ENCODE measurements around the gene KPNA3.
A peak's percentile ranks its signal among the peaks of the same experiment; 100 is the strongest.

The KPNA3 gene

DNA sequence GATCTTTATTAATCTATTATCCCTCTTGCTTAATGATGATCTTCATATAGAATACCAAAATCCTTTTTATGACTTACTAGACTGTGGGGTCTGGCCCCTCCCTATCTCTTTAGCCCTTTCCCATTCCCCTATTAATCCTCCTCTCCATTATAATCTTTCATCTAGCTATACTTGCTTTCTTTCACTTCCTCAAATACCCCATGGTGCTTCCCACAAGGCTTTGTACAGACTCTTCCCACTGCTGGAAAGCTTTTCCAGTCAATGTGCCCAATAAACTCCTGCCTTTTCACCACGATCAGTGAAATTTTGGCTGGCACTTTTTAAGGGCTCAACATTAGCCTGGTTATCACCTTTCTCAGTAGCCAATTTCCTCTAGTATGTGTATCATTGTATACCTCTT lies 98.0 kb downstream of the KPNA3 start:
- no peaks in the 10 kb centered on the region for H3K27me3 ChIP-seq (ENCODE audit: control insufficient read depth, insufficient read depth, low read length)
- H3K4me3 ChIP-seq (ENCODE audit: low read depth, low read length) = no peak overlapping the region
- H3K9me3 ChIP-seq (ENCODE audit: control insufficient read depth, insufficient read depth, low read depth, low read length) = no peaks in the 10 kb centered on the region
- H3K27ac ChIP-seq (ENCODE audit: low read depth, low read length) = no peak overlapping the region
- H3K36me3 ChIP-seq (ENCODE audit: control insufficient read depth, insufficient read depth, low read length) = peaks cover 5% of the 10 kb centered on the region; the same call in 1 of the 2 replicates
- H3K9ac ChIP-seq (ENCODE audit: low read length) = no peak overlapping the region
- peaks cover 2% of the 10 kb centered on the region; the same call in 1 of the 2 replicates for H3K4me1 ChIP-seq (ENCODE audit: control insufficient read depth, insufficient read depth, low read length)

DNA sequence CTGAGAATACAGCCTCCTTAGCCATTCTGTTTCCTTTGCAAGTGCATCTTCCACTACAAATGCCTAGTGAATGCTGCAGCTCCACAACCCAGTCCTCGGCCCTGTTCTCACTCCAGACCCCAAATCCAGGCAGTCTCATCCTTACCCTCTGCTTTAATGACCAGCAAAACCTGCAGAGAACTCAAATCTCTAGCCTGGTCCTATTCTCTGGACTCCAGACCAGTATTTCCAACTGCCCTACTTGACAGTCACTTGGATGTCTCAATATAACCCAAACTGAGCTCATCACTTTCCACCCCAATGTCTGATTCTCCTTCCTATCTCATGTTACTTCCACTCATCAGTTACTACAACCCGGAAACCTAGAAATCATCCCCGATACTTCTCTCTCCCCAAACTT lies 98.6 kb downstream of the KPNA3 start:
- Histone ChIP-seq H3K9ac (ENCODE audit: low read length) (no peak overlapping the region), H3K9me3 (ENCODE audit: control insufficient read depth, insufficient read depth, low read depth, low read length) (no peaks in the 10 kb centered on the region), H3K4me3 (ENCODE audit: low read depth, low read length) (no peak overlapping the region), H3K27ac (ENCODE audit: low read depth, low read length) (no peak overlapping the region), H3K27me3 (ENCODE audit: control insufficient read depth, insufficient read depth, low read length) (no peaks in the 10 kb centered on the region), H3K4me1 (ENCODE audit: control insufficient read depth, insufficient read depth, low read length) (peaks cover 2% of the 10 kb centered on the region; the same call in 1 of the 2 replicates), H3K36me3 (ENCODE audit: control insufficient read depth, insufficient read depth, low read length) (peaks cover 7% of the 10 kb centered on the region; the same call in 1 of the 2 replicates)

- Histone ChIP-seq H3K9me3 (ENCODE audit: control insufficient read depth, insufficient read depth, low read depth, low read length) (no peaks in the 10 kb centered on the region), H3K4me3 (ENCODE audit: low read depth, low read length) (no peak overlapping the region), H3K36me3 (ENCODE audit: control insufficient read depth, insufficient read depth, low read length) (peaks cover 11% of the 10 kb centered on the region; the same call in 1 of the 2 replicates), H3K9ac (ENCODE audit: low read length) (no peak overlapping the region), H3K27me3 (ENCODE audit: control insufficient read depth, insufficient read depth, low read length) (no peaks in the 10 kb centered on the region), H3K27ac (ENCODE audit: low read depth, low read length) (no peak overlapping the region), H3K4me1 (ENCODE audit: control insufficient read depth, insufficient read depth, low read length) (peaks cover 2% of the 10 kb centered on the region; the same call in 1 of the 2 replicates)
These were observed 99.2 kb downstream of the KPNA3 start for GRCh38 chr13:49693191-49693733.

GRCh38 chr13:49690995-49691784 lies 101.3 kb downstream of the KPNA3 start, which contains the start of gene EBPL:
Gene EBPL (minus strand): TSS chr13:49691486. CDS start chr13:49691424, 62 bp downstream.
- Histone ChIP-seq H3K27ac (ENCODE audit: low read depth, low read length) (peak within 1 kb of the TSS; percentile 69; the same call in 1 of the 2 replicates), H3K27me3 (ENCODE audit: control insufficient read depth, insufficient read depth, low read length) (no peaks in the 10 kb centered on the region), H3K4me3 (ENCODE audit: low read depth, low read length) (peak within 1 kb of the TSS; percentile 92), H3K36me3 (ENCODE audit: control insufficient read depth, insufficient read depth, low read length) (peaks cover 23% of the 10 kb centered on the region), H3K9ac (ENCODE audit: low read length) (peak within 1 kb of the TSS; percentile 80), H3K4me1 (ENCODE audit: control insufficient read depth, insufficient read depth, low read length) (peaks cover 2% of the 10 kb centered on the region; the same call in 1 of the 2 replicates), H3K9me3 (ENCODE audit: control insufficient read depth, insufficient read depth, low read depth, low read length) (no peaks in the 10 kb centered on the region)

GRCh38 chr13:49690133-49690994 lies 102.1 kb downstream of the KPNA3 start:
- H3K27me3 ChIP-seq (ENCODE audit: control insufficient read depth, insufficient read depth, low read length) = no peaks in the 10 kb centered on the region
- peak overlapping the region; percentile 80 for H3K9ac ChIP-seq (ENCODE audit: low read length)
- H3K4me1 ChIP-seq (ENCODE audit: control insufficient read depth, insufficient read depth, low read length) = peaks cover 2% of the 10 kb centered on the region; the same call in 1 of the 2 replicates
- H3K4me3 ChIP-seq (ENCODE audit: low read depth, low read length) = peak overlapping the region; percentile 92
- H3K36me3 ChIP-seq (ENCODE audit: control insufficient read depth, insufficient read depth, low read length) = peaks cover 29% of the 10 kb centered on the region
- no peaks in the 10 kb centered on the region for H3K9me3 ChIP-seq (ENCODE audit: control insufficient read depth, insufficient read depth, low read depth, low read length)
- H3K27ac ChIP-seq (ENCODE audit: low read depth, low read length) = peak overlapping the region; percentile 69; the same call in 1 of the 2 replicates

DNA sequence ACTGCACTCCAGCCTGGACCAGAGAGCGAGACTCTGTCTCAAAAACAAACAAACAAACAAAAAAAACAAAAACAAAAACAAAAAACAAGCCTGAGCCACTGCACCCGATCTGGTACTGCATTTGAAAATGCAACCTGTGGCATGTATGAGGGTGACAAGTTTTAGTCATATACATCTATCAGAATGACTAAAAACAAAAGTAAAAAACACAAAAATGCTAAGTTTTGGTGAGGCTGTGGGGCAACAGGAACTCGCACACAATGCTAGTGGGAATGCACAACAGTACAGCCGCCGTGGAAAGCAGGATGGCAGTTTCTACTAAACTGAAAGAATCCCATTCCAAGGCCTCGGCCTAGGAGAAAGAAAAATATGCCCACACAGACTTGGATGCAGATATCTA lies 109.0 kb downstream of the KPNA3 start:
- H3K4me1 ChIP-seq (ENCODE audit: control insufficient read depth, insufficient read depth, low read length) = no peaks in the 10 kb centered on the region
- no peak overlapping the region for H3K4me3 ChIP-seq (ENCODE audit: low read depth, low read length)
- no peak overlapping the region for H3K27ac ChIP-seq (ENCODE audit: low read depth, low read length)
- peaks cover 40% of the 10 kb centered on the region for H3K36me3 ChIP-seq (ENCODE audit: control insufficient read depth, insufficient read depth, low read length)
- H3K27me3 ChIP-seq (ENCODE audit: control insufficient read depth, insufficient read depth, low read length) = no peaks in the 10 kb centered on the region
- peaks cover 19% of the 10 kb centered on the region for H3K9me3 ChIP-seq (ENCODE audit: control insufficient read depth, insufficient read depth, low read depth, low read length)
- H3K9ac ChIP-seq (ENCODE audit: low read length) = no peak overlapping the region

DNA sequence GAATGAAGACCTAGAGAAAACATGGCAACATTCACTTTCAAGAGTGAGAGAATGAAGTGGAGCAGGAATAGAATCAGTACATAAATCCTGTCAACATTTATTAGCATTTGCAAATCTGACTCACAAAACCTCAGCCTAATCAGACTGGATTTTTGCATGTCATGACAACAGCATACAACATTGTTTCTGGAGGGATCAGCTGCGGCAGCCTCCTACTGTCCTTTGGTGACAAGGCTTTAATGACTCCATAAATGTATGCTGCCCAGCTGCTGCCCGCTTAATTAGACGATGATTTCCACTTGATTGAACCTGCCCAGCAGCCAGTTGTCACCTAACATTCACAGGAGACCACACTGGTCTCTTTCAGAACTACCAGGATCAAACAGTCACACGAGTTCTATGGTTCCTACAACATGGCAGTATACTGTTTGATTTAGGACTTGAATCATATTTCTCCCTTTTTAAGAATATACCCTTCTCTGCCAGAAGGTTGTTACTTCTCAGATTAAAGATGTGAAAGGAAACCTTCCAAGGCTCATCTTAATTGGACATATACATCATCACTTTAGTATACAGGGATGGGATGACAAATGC lies 110.5 kb downstream of the KPNA3 start:
- Histone ChIP-seq H3K27ac (ENCODE audit: low read depth, low read length) (no peak overlapping the region), H3K36me3 (ENCODE audit: control insufficient read depth, insufficient read depth, low read length) (peaks cover 35% of the 10 kb centered on the region), H3K4me1 (ENCODE audit: control insufficient read depth, insufficient read depth, low read length) (no peaks in the 10 kb centered on the region), H3K27me3 (ENCODE audit: control insufficient read depth, insufficient read depth, low read length) (no peaks in the 10 kb centered on the region), H3K9me3 (ENCODE audit: control insufficient read depth, insufficient read depth, low read depth, low read length) (peaks cover 25% of the 10 kb centered on the region), H3K4me3 (ENCODE audit: low read depth, low read length) (no peak overlapping the region), H3K9ac (ENCODE audit: low read length) (no peak overlapping the region)

- no peaks in the 10 kb centered on the region for H3K4me1 ChIP-seq (ENCODE audit: control insufficient read depth, insufficient read depth, low read length)
- no peak overlapping the region for H3K9ac ChIP-seq (ENCODE audit: low read length)
- no peak overlapping the region for H3K4me3 ChIP-seq (ENCODE audit: low read depth, low read length)
- peaks cover 26% of the 10 kb centered on the region for H3K36me3 ChIP-seq (ENCODE audit: control insufficient read depth, insufficient read depth, low read length)
- H3K27ac ChIP-seq (ENCODE audit: low read depth, low read length) = no peak overlapping the region
- no peaks in the 10 kb centered on the region for H3K27me3 ChIP-seq (ENCODE audit: control insufficient read depth, insufficient read depth, low read length)
- H3K9me3 ChIP-seq (ENCODE audit: control insufficient read depth, insufficient read depth, low read depth, low read length) = peaks cover 26% of the 10 kb centered on the region
These were observed 113.2 kb downstream of the KPNA3 start for GRCh38 chr13:49679246-49679645.

GRCh38 chr13:49678191-49678914 lies 114.1 kb downstream of the KPNA3 start:
- H3K9me3 ChIP-seq (ENCODE audit: control insufficient read depth, insufficient read depth, low read depth, low read length) = peaks cover 26% of the 10 kb centered on the region
- no peaks in the 10 kb centered on the region for H3K27me3 ChIP-seq (ENCODE audit: control insufficient read depth, insufficient read depth, low read length)
- H3K4me3 ChIP-seq (ENCODE audit: low read depth, low read length) = no peak overlapping the region
- no peaks in the 10 kb centered on the region for H3K4me1 ChIP-seq (ENCODE audit: control insufficient read depth, insufficient read depth, low read length)
- H3K27ac ChIP-seq (ENCODE audit: low read depth, low read length) = no peak overlapping the region
- no peak overlapping the region for H3K9ac ChIP-seq (ENCODE audit: low read length)
- peaks cover 26% of the 10 kb centered on the region for H3K36me3 ChIP-seq (ENCODE audit: control insufficient read depth, insufficient read depth, low read length)

Data from HUES6 (cell line).